ENCODE measurements around the gene RASA1.

- TF ChIP-seq CTCF (IDR thresholded peaks at IDR 0.05) (no peak), ZFX (IDR thresholded peaks at IDR 0.05; ENCODE audit: borderline replicate concordance) (no peak)
These were observed 13.6 kb upstream of the RASA1 start for GRCh38 chr5:87254035-87254434.

Data from 22Rv1 (cell line).